GM23338 (cell line): ENCODE measurements around the gene PDCD2L. TPM values are rescaled to one million over a fixed set of nuclear protein-coding genes. Genes with fewer than 3 reads are reported as not detected.

Source experiments
- ATAC-seq: fragments of 200-7000 bp; cut with Tn5 transposase; 3 replicates; pipeline ENCODE4 v1.9.1; 2020
- DNase-seq: peaks from one replicate; pipeline ENCODE4 v3.0.0-alpha.2; 2015; ENCODE audit warnings: low spot score
- H2AFZ ChIP-seq: fragments of 200-600 bp; sonication (generic); 2 replicates; pipeline ENCODE4 v1.8.0; 2016; ENCODE audit warnings: antibody characterized with exemption, mild to moderate bottlenecking, moderate library complexity
- H3F3A ChIP-seq: fragments of 200-600 bp; sonication (generic); replicated peaks from 2 replicates; pipeline ENCODE4 v1.8.0; 2017; ENCODE audit warnings: antibody characterized with exemption, mixed run types, low read depth
- H3K27ac ChIP-seq: fragments of 200-600 bp; sonication (generic); 2 replicates; pipeline ENCODE4 v1.6.1; 2016; ENCODE audit warnings: low read depth
- H3K27me3 ChIP-seq: fragments of 200-600 bp; sonication (generic); 2 replicates; pipeline ENCODE4 v1.8.0; 2016; ENCODE audit warnings: mild to moderate bottlenecking, mixed run types, moderate library complexity; ENCODE audit not compliant: insufficient read depth
- H3K36me3 ChIP-seq: fragments of 200-600 bp; sonication (generic); 2 replicates; pipeline ENCODE4 v1.8.0; 2016; ENCODE audit warnings: mild to moderate bottlenecking; ENCODE audit not compliant: insufficient read depth
- H3K4me1 ChIP-seq: fragments of 200-600 bp; sonication (generic); 2 replicates; pipeline ENCODE4 v1.8.0; 2016; ENCODE audit warnings: mild to moderate bottlenecking, moderate library complexity; ENCODE audit not compliant: insufficient read depth
- H3K4me2 ChIP-seq: fragments of 200-600 bp; sonication (generic); 2 replicates; pipeline ENCODE4 v1.7.1; 2017; ENCODE audit warnings: mixed run types
- H3K4me3 ChIP-seq: fragments of 200-600 bp; sonication (generic); 2 replicates; pipeline ENCODE4 v1.6.1; 2016; ENCODE audit warnings: mixed run types
- H3K79me2 ChIP-seq: fragments of 200-600 bp; sonication (generic); replicated peaks from 2 replicates; pipeline ENCODE4 v1.8.0; 2017; ENCODE audit warnings: mild to moderate bottlenecking; ENCODE audit not compliant: insufficient read depth
- H3K9me2 ChIP-seq: fragments of 200-600 bp; sonication (generic); 2 replicates; pipeline ENCODE4 v1.8.0; 2017; ENCODE audit not compliant: insufficient read depth
- H4K20me1 ChIP-seq: fragments of 200-600 bp; sonication (generic); replicated peaks from 2 replicates; pipeline ENCODE4 v1.8.0; 2017; ENCODE audit warnings: mild to moderate bottlenecking; ENCODE audit not compliant: insufficient read depth
- H3K27ac Mint-ChIP-seq: 2 replicates; pipeline ENCODE4 v1.8.0; 2020; ENCODE audit warnings: inconsistent platforms, mild to moderate bottlenecking, moderate library complexity, mixed read lengths
- H3K27me3 Mint-ChIP-seq: 3 replicates; pipeline ENCODE4 v1.8.0; 2022; ENCODE audit warnings: low read depth, mild to moderate bottlenecking, moderate library complexity, mixed read lengths, inconsistent platforms; ENCODE audit not compliant: insufficient read depth, poor library complexity
- H3K36me3 Mint-ChIP-seq: 3 replicates; pipeline ENCODE4 v1.8.0; 2021; ENCODE audit warnings: low read depth, mild to moderate bottlenecking, inconsistent platforms, moderate library complexity, mixed read lengths
- H3K4me1 Mint-ChIP-seq: 3 replicates; pipeline ENCODE4 v1.8.0; 2020; ENCODE audit warnings: mild to moderate bottlenecking, inconsistent platforms, mixed read lengths
- H3K4me3 Mint-ChIP-seq: 3 replicates; pipeline ENCODE4 v1.8.0; 2021; ENCODE audit warnings: moderate library complexity, mild to moderate bottlenecking, inconsistent platforms, mixed read lengths
- H3K9me3 Mint-ChIP-seq: 3 replicates; pipeline ENCODE4 v1.8.0; 2020; ENCODE audit warnings: moderate library complexity, mild to moderate bottlenecking, inconsistent platforms, mixed read lengths
- CREB1 ChIP-seq: fragments of 250-450 bp; sonication (Bioruptor Pico); IDR thresholded peaks from 2 replicates; pipeline ENCODE4 v1.5.0; 2020; ENCODE audit warnings: low read depth, mild to moderate bottlenecking, moderate library complexity
- ETS1 ChIP-seq: IDR thresholded peaks from 2 replicates; pipeline ENCODE4 v1.6.1; 2016; ENCODE audit warnings: antibody characterized with exemption
- EZH2 ChIP-seq: fragments of 200-600 bp; sonication (generic); IDR thresholded peaks from one replicate; pipeline ENCODE4 v1.8.0; 2017; ENCODE audit warnings: antibody characterized with exemption, mild to moderate bottlenecking, low read depth; ENCODE audit not compliant: unreplicated experiment
- EZH2phosphoT487 ChIP-seq: fragments of 200-600 bp; sonication (generic); IDR thresholded peaks from one replicate; pipeline ENCODE4 v1.8.1; 2018; ENCODE audit warnings: antibody characterized with exemption; ENCODE audit not compliant: unreplicated experiment
- JUNB ChIP-seq: IDR thresholded peaks from one replicate; pipeline ENCODE4 v1.6.1; 2016; ENCODE audit warnings: antibody characterized with exemption; ENCODE audit not compliant: unreplicated experiment
- NANOG ChIP-seq: IDR thresholded peaks from 2 replicates; pipeline ENCODE4 v1.6.1; 2016; ENCODE audit warnings: antibody characterized with exemption, borderline replicate concordance
- POLR2AphosphoS5 ChIP-seq: IDR thresholded peaks from 2 replicates; pipeline ENCODE4 v1.6.1; 2016; ENCODE audit warnings: antibody characterized with exemption, low read depth
- STAT1 ChIP-seq: IDR thresholded peaks from one replicate; pipeline ENCODE4 v1.6.1; 2016; ENCODE audit warnings: antibody characterized with exemption; ENCODE audit not compliant: unreplicated experiment
- ZNF114 ChIP-seq: fragments of 250-450 bp; sonication (Bioruptor Pico); IDR thresholded peaks from 2 replicates; pipeline ENCODE4 v1.5.0; 2020; ENCODE audit warnings: mild to moderate bottlenecking, moderate library complexity
- ZNF331 ChIP-seq: fragments of 250-450 bp; sonication (Bioruptor Pico); IDR thresholded peaks from 2 replicates; pipeline ENCODE4 v1.5.0; 2020; ENCODE audit warnings: low read depth, mild to moderate bottlenecking, moderate library complexity
- polyA plus RNA-seq: library from polyadenylated mRNA; unstranded; fragments of >200 nt; fragmentation: Nextera tagmentation; extraction: Ambion mirVana; gene quantifications from 2 replicates; pipeline ENCODE4 v1.2.1, GENCODE V29; 2016
- total RNA-seq: library from RNA; depleted of rRNA; stranded (reverse); fragments of >200 nt; shearing (Covaris generic); gene quantifications from 2 replicates; pipeline ENCODE4 v1.2.3, GENCODE V29; 2014
- TF ChIP-seq, protein P1 (sequence below), 2 experiments: fragments of 200-600 bp in 1 of 2; sonication (generic) in 1 of 2; conservative IDR thresholded peaks; 2 replicates each; pipeline versions ENCODE4 v1.5.1 to v1.6.1; 2016 to 2017; ENCODE audit warnings: antibody characterized with exemption in 2 of 2, low read depth in 2 of 2, mild to moderate bottlenecking in 2 of 2, moderate library complexity in 1 of 2
- TF ChIP-seq, protein P2 (sequence below): fragments of 250-450 bp; sonication (Bioruptor Pico); IDR thresholded peaks from 2 replicates; pipeline ENCODE4 v1.5.0; 2020; ENCODE audit warnings: mild to moderate bottlenecking, moderate library complexity
- TF ChIP-seq, protein P3 (sequence below): IDR thresholded peaks from one replicate; pipeline ENCODE4 v1.6.1; 2018; ENCODE audit warnings: antibody characterized with exemption; ENCODE audit not compliant: unreplicated experiment

Gene PDCD2L
- total and polyA plus RNA-seq, 2 experiments from 2014 or later = 61.3 to 67.2 TPM

- no peak overlapping the region for H3K4me3 ChIP-seq
- no peak overlapping the region for H3K4me2 ChIP-seq
- no peaks in the 10 kb centered on the region for H3K9me2 ChIP-seq
- Mint-ChIP-seq H3K4me1 (no peaks in the 10 kb centered on the region), H3K27me3 (peaks cover 3% of the 10 kb centered on the region), H3K36me3 (peaks cover 88% of the 10 kb centered on the region), H3K27ac (no peak overlapping the region), H3K4me3 (no peak overlapping the region), H3K9me3 (no peaks in the 10 kb centered on the region)
- peaks cover 29% of the 10 kb centered on the region for H3K36me3 ChIP-seq
- no peak overlapping the region for H2AFZ ChIP-seq
- no peak overlapping the region for H3K27ac ChIP-seq
- no peak for TF ChIP-seq ETS1
- no peak for TF ChIP-seq POLR2AphosphoS5
- TF ChIP-seq EZH2 = no peak
- no peak for TF ChIP-seq ZNF331
- no peak for TF ChIP-seq ZNF114
- TF ChIP-seq, protein P1, sequence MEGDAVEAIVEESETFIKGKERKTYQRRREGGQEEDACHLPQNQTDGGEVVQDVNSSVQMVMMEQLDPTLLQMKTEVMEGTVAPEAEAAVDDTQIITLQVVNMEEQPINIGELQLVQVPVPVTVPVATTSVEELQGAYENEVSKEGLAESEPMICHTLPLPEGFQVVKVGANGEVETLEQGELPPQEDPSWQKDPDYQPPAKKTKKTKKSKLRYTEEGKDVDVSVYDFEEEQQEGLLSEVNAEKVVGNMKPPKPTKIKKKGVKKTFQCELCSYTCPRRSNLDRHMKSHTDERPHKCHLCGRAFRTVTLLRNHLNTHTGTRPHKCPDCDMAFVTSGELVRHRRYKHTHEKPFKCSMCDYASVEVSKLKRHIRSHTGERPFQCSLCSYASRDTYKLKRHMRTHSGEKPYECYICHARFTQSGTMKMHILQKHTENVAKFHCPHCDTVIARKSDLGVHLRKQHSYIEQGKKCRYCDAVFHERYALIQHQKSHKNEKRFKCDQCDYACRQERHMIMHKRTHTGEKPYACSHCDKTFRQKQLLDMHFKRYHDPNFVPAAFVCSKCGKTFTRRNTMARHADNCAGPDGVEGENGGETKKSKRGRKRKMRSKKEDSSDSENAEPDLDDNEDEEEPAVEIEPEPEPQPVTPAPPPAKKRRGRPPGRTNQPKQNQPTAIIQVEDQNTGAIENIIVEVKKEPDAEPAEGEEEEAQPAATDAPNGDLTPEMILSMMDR (conservative IDR thresholded peaks at IDR 0.05; ENCODE audit: low read depth in 2 of 2) = no peak
- no peak for TF ChIP-seq JUNB
- no peak for TF ChIP-seq NANOG
- TF ChIP-seq, protein P2, sequence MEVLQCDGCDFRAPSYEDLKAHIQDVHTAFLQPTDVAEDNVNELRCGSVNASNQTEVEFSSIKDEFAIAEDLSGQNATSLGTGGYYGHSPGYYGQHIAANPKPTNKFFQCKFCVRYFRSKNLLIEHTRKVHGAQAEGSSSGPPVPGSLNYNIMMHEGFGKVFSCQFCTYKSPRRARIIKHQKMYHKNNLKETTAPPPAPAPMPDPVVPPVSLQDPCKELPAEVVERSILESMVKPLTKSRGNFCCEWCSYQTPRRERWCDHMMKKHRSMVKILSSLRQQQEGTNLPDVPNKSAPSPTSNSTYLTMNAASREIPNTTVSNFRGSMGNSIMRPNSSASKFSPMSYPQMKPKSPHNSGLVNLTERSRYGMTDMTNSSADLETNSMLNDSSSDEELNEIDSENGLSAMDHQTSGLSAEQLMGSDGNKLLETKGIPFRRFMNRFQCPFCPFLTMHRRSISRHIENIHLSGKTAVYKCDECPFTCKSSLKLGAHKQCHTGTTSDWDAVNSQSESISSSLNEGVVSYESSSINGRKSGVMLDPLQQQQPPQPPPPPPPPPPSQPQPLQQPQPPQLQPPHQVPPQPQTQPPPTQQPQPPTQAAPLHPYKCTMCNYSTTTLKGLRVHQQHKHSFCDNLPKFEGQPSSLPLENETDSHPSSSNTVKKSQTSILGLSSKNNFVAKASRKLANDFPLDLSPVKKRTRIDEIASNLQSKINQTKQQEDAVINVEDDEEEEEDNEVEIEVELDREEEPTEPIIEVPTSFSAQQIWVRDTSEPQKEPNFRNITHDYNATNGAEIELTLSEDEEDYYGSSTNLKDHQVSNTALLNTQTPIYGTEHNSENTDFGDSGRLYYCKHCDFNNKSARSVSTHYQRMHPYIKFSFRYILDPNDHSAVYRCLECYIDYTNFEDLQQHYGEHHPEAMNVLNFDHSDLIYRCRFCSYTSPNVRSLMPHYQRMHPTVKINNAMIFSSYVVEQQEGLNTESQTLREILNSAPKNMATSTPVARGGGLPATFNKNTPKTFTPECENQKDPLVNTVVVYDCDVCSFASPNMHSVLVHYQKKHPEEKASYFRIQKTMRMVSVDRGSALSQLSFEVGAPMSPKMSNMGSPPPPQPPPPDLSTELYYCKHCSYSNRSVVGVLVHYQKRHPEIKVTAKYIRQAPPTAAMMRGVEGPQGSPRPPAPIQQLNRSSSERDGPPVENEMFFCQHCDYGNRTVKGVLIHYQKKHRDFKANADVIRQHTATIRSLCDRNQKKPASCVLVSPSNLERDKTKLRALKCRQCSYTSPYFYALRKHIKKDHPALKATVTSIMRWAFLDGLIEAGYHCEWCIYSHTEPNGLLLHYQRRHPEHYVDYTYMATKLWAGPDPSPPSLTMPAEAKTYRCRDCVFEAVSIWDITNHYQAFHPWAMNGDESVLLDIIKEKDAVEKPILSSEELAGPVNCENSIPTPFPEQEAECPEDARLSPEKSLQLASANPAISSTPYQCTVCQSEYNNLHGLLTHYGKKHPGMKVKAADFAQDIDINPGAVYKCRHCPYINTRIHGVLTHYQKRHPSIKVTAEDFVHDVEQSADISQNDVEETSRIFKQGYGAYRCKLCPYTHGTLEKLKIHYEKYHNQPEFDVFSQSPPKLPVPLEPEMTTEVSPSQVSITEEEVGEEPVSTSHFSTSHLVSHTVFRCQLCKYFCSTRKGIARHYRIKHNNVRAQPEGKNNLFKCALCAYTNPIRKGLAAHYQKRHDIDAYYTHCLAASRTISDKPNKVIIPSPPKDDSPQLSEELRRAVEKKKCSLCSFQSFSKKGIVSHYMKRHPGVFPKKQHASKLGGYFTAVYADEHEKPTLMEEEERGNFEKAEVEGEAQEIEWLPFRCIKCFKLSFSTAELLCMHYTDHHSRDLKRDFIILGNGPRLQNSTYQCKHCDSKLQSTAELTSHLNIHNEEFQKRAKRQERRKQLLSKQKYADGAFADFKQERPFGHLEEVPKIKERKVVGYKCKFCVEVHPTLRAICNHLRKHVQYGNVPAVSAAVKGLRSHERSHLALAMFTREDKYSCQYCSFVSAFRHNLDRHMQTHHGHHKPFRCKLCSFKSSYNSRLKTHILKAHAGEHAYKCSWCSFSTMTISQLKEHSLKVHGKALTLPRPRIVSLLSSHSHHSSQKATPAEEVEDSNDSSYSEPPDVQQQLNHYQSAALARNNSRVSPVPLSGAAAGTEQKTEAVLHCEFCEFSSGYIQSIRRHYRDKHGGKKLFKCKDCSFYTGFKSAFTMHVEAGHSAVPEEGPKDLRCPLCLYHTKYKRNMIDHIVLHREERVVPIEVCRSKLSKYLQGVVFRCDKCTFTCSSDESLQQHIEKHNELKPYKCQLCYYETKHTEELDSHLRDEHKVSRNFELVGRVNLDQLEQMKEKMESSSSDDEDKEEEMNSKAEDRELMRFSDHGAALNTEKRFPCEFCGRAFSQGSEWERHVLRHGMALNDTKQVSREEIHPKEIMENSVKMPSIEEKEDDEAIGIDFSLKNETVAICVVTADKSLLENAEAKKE (CRISPR knock-in tag) = no peak
- no peak for TF ChIP-seq STAT1
- TF ChIP-seq CREB1 (CRISPR knock-in tag) = no peak
- TF ChIP-seq, protein P3, sequence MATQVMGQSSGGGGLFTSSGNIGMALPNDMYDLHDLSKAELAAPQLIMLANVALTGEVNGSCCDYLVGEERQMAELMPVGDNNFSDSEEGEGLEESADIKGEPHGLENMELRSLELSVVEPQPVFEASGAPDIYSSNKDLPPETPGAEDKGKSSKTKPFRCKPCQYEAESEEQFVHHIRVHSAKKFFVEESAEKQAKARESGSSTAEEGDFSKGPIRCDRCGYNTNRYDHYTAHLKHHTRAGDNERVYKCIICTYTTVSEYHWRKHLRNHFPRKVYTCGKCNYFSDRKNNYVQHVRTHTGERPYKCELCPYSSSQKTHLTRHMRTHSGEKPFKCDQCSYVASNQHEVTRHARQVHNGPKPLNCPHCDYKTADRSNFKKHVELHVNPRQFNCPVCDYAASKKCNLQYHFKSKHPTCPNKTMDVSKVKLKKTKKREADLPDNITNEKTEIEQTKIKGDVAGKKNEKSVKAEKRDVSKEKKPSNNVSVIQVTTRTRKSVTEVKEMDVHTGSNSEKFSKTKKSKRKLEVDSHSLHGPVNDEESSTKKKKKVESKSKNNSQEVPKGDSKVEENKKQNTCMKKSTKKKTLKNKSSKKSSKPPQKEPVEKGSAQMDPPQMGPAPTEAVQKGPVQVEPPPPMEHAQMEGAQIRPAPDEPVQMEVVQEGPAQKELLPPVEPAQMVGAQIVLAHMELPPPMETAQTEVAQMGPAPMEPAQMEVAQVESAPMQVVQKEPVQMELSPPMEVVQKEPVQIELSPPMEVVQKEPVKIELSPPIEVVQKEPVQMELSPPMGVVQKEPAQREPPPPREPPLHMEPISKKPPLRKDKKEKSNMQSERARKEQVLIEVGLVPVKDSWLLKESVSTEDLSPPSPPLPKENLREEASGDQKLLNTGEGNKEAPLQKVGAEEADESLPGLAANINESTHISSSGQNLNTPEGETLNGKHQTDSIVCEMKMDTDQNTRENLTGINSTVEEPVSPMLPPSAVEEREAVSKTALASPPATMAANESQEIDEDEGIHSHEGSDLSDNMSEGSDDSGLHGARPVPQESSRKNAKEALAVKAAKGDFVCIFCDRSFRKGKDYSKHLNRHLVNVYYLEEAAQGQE = no peak
- TF ChIP-seq EZH2phosphoT487 = no peak
- ATAC-seq (no peak), DNase-seq (no peak)
- H3K27me3 ChIP-seq = no peaks in the 10 kb centered on the region
- H3K79me2 ChIP-seq = no peaks in the 10 kb centered on the region
- no peaks in the 10 kb centered on the region for H3K4me1 ChIP-seq
- H3F3A ChIP-seq = no peaks in the 10 kb centered on the region
- no peaks in the 10 kb centered on the region; the same call in none of the 2 replicates for H4K20me1 ChIP-seq
These were observed 20.6 kb upstream of the PDCD2L start for GRCh38 chr19:34383599-34383998.
